MV-4-11 (cell line): Measurements from ENCODE around the gene PAK1.
"Not testable (repeated sequence)": the region's sequence is repeated elsewhere in the genome, so short reads cannot be mapped to it uniquely, and the experiment has no call there.

Experiments used
- DNase-seq: peaks from one replicate; lab custom pipeline; 2025; lab: John Stamatoyannopoulos, UW

Gene PAK1

GRCh38 chr11:77308838-77309237, 165.1 kb downstream of the PAK1 start:
- no peak for DNase-seq

- DNase-seq = no peak
Observed at GRCh38 chr11:77303328-77303727, 170.6 kb downstream of the PAK1 start.

- DNase-seq = no peak
Observed at GRCh38 chr11:77302752-77303151, 171.1 kb downstream of the PAK1 start.

- DNase-seq = no peak
Observed at GRCh38 chr11:77301510-77301909, 172.4 kb downstream of the PAK1 start, which contains the start of gene GDPD4. GDPD4 (minus strand) TSS chr11:77301686; CDS start chr11:77285137, 16,549 bp downstream.

GRCh38 chr11:77300695-77301094, 173.2 kb downstream of the PAK1 start:
- DNase-seq = no peak

- DNase-seq = not testable (repeated sequence)
Observed at GRCh38 chr11:77300028-77300427, 173.9 kb downstream of the PAK1 start.

GRCh38 chr11:77299528-77299993, 174.3 kb downstream of the PAK1 start:
- DNase-seq = no peak

GRCh38 chr11:77294040-77294439, 179.9 kb downstream of the PAK1 start:
- no peak for DNase-seq

- no peak for DNase-seq
Observed at GRCh38 chr11:77289737-77290136, 184.2 kb downstream of the PAK1 start.

- DNase-seq = peak; percentile 51
Observed at GRCh38 chr11:77287615-77288273, 186.2 kb downstream of the PAK1 start.

- DNase-seq = no peak
Observed at GRCh38 chr11:77287136-77287535, 186.8 kb downstream of the PAK1 start.

GRCh38 chr11:77284476-77285468, 189.1 kb downstream of the PAK1 start:
- no peak for DNase-seq

GRCh38 chr11:77283101-77283500, 190.8 kb downstream of the PAK1 start:
- no peak for DNase-seq

- DNase-seq = peak; percentile 91
Observed at GRCh38 chr11:77278595-77279506, 195.0 kb downstream of the PAK1 start.

- peak; percentile 69 for DNase-seq
Observed at GRCh38 chr11:77276271-77276670, 197.6 kb downstream of the PAK1 start.
